ENCODE results near the gene FBXO5.

The FBXO5 gene

GRCh38 chr6:152946995-152947394 is 35.8 kb downstream of the FBXO5 start:
- Mint-ChIP-seq H3K9me3 (no peaks in the 10 kb centered on the region), H3K4me1 (peaks cover 4% of the 10 kb centered on the region), H3K27me3 (peaks cover 10% of the 10 kb centered on the region), H3K27ac (no peak overlapping the region), H3K4me3 (no peak overlapping the region)
- ATAC-seq (no peak), DNase-seq (no peak)

- Mint-ChIP-seq H3K27me3 (peaks cover 10% of the 10 kb centered on the region), H3K27ac (no peak overlapping the region), H3K4me1 (no peaks in the 10 kb centered on the region), H3K4me3 (no peak overlapping the region), H3K9me3 (no peaks in the 10 kb centered on the region)
- no peak for DNase-seq
- no peak for ATAC-seq
Measured at GRCh38 chr6:152946484-152946883, 36.4 kb downstream of the FBXO5 start.

GRCh38 chr6:152943260-152943897 is 39.5 kb downstream of the FBXO5 start:
- DNase-seq (no peak), ATAC-seq (no peak)
- Mint-ChIP-seq H3K9me3 (no peaks in the 10 kb centered on the region), H3K4me1 (no peaks in the 10 kb centered on the region), H3K4me3 (no peak overlapping the region), H3K27me3 (peaks cover 17% of the 10 kb centered on the region), H3K27ac (no peak overlapping the region)

- DNase-seq (no peak), ATAC-seq (no peak)
- peaks cover 13% of the 10 kb centered on the region for H3K27me3 Mint-ChIP-seq
- H3K4me3 Mint-ChIP-seq = no peak overlapping the region
- no peak overlapping the region for H3K27ac Mint-ChIP-seq
- no peaks in the 10 kb centered on the region for H3K4me1 Mint-ChIP-seq
- H3K9me3 Mint-ChIP-seq = no peaks in the 10 kb centered on the region
Measured at GRCh38 chr6:152942319-152942869, 40.4 kb downstream of the FBXO5 start.

- H3K9me3 Mint-ChIP-seq = no peaks in the 10 kb centered on the region
- peaks cover 15% of the 10 kb centered on the region for H3K27me3 Mint-ChIP-seq
- ATAC-seq = no peak
- H3K4me3 Mint-ChIP-seq = no peak overlapping the region
- DNase-seq = no peak
- H3K27ac Mint-ChIP-seq = no peak overlapping the region
- no peaks in the 10 kb centered on the region for H3K4me1 Mint-ChIP-seq
Measured at GRCh38 chr6:152941746-152942145, 41.1 kb downstream of the FBXO5 start.

- Mint-ChIP-seq H3K4me3 (no peak overlapping the region), H3K4me1 (no peaks in the 10 kb centered on the region), H3K27me3 (peaks cover 14% of the 10 kb centered on the region), H3K9me3 (no peaks in the 10 kb centered on the region), H3K27ac (no peak overlapping the region)
- DNase-seq (no peak), ATAC-seq (no peak)
Measured at GRCh38 chr6:152932865-152933264, 50.0 kb downstream of the FBXO5 start.

- Mint-ChIP-seq H3K4me3 (no peak overlapping the region), H3K9me3 (no peaks in the 10 kb centered on the region), H3K27me3 (peaks cover 8% of the 10 kb centered on the region), H3K4me1 (no peaks in the 10 kb centered on the region), H3K27ac (no peak overlapping the region)
- no peak for DNase-seq
- ATAC-seq = no peak
Measured at GRCh38 chr6:152922706-152923105, 60.1 kb downstream of the FBXO5 start.
